Mesothelial cell of epicardium (in vitro differentiated cells): ENCODE results near the gene HDAC4. TPM values are rescaled to one million over a fixed set of nuclear protein-coding genes. Genes with fewer than 3 reads are reported as not detected.
A peak's percentile ranks its signal among the peaks of the same experiment; 100 is the strongest.

Experiments used
- DNase-seq, 2 experiments: peaks; one replicate each; pipeline ENCODE4 v3.0.0; 2021; ENCODE audit warnings: low spot score in 2 of 2; ENCODE audit not compliant: unreplicated experiment in 2 of 2
- H3K27ac Mint-ChIP-seq: 2 replicates; pipeline ENCODE4 v1.8.0; 2021; ENCODE audit warnings: mixed read lengths
- H3K27me3 Mint-ChIP-seq: 2 replicates; pipeline ENCODE4 v1.8.0; 2021; ENCODE audit warnings: low read depth, mixed read lengths
- H3K36me3 Mint-ChIP-seq: 2 replicates; pipeline ENCODE4 v1.8.0; 2021; ENCODE audit warnings: mixed read lengths
- H3K4me1 Mint-ChIP-seq: 2 replicates; pipeline ENCODE4 v1.8.0; 2021; ENCODE audit warnings: mixed read lengths
- H3K4me3 Mint-ChIP-seq: 2 replicates; pipeline ENCODE4 v1.8.0; 2021; ENCODE audit warnings: mild to moderate bottlenecking, moderate library complexity, mixed read lengths
- H3K9me3 Mint-ChIP-seq: 2 replicates; pipeline ENCODE4 v1.8.0; 2021; ENCODE audit warnings: mixed read lengths
- total RNA-seq: library from RNA; stranded (reverse); gene quantifications from 3 replicates; pipeline ENCODE4 v1.2.1, GENCODE V29; 2021
- TF ChIP-seq, protein P1 (sequence below): fragments of 200-600 bp; sonication (generic); IDR thresholded peaks from one replicate; pipeline ENCODE4 v1.5.0; 2021; ENCODE audit warnings: antibody characterized with exemption; ENCODE audit not compliant: unreplicated experiment

The HDAC4 gene
- total RNA-seq, 1 donor from 2014 or later: 59.2 TPM

DNA sequence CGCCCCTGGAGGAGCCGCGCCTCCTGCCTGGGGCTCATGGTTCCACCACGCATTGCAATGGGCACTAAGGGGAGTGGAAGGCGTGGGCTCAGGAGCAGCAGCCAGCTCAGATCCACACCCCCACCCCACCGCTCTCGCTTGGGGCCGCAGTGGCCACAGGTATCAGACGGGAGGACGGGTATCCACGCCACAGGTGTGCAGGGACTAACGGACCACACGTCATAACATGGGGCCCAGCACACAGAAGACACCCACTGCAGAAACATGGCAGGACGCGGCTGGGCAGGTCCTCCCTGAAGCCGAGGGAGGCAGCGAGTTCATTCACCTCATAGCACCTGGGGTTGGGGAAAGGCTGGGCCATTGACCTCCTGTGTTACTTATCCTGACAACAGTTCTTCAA lies 13.0 kb downstream of the HDAC4 start:
- Mint-ChIP-seq H3K36me3 (peaks cover 19% of the 10 kb centered on the region), H3K4me3 (no peak overlapping the region), H3K9me3 (no peaks in the 10 kb centered on the region), H3K4me1 (no peaks in the 10 kb centered on the region), H3K27ac (no peak overlapping the region), H3K27me3 (no peaks in the 10 kb centered on the region)
- DNase-seq: no peak
- TF ChIP-seq, protein P1, sequence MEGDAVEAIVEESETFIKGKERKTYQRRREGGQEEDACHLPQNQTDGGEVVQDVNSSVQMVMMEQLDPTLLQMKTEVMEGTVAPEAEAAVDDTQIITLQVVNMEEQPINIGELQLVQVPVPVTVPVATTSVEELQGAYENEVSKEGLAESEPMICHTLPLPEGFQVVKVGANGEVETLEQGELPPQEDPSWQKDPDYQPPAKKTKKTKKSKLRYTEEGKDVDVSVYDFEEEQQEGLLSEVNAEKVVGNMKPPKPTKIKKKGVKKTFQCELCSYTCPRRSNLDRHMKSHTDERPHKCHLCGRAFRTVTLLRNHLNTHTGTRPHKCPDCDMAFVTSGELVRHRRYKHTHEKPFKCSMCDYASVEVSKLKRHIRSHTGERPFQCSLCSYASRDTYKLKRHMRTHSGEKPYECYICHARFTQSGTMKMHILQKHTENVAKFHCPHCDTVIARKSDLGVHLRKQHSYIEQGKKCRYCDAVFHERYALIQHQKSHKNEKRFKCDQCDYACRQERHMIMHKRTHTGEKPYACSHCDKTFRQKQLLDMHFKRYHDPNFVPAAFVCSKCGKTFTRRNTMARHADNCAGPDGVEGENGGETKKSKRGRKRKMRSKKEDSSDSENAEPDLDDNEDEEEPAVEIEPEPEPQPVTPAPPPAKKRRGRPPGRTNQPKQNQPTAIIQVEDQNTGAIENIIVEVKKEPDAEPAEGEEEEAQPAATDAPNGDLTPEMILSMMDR: no peak

DNA sequence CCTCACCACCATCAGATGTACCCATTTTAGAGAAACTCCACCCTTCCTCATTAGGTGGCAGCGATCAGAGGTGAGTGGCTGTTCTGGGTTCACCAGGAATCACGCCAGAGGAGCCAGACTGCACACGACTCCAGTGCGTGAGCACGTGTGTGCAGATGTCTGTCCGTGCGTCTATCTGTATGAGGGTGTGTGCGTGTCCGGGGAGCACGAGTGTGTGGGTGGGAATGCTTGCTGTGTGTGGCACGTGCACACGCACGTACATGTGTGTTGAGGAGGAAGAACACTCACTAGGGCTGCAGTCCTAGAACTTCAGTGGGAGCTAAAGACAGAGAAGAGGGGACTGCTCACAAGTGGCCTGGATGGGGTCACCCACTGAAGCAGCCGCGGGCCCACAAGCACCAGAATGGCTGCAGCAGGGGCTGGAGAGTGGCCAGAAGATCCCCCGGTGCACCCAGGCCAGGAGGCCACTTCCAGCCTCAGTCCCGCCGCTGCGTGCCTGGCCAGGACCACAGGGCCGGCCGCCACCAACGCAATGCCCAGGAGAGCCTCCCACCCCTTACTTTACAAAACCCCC lies 13.9 kb downstream of the HDAC4 start:
- H3K9me3 Mint-ChIP-seq: no peaks in the 10 kb centered on the region
- no peaks in the 10 kb centered on the region for H3K4me1 Mint-ChIP-seq
- H3K4me3 Mint-ChIP-seq: no peak overlapping the region
- H3K27me3 Mint-ChIP-seq: no peaks in the 10 kb centered on the region
- TF ChIP-seq, protein P1: no peak
- DNase-seq: no peak
- no peak overlapping the region for H3K27ac Mint-ChIP-seq
- peaks cover 19% of the 10 kb centered on the region for H3K36me3 Mint-ChIP-seq

DNA sequence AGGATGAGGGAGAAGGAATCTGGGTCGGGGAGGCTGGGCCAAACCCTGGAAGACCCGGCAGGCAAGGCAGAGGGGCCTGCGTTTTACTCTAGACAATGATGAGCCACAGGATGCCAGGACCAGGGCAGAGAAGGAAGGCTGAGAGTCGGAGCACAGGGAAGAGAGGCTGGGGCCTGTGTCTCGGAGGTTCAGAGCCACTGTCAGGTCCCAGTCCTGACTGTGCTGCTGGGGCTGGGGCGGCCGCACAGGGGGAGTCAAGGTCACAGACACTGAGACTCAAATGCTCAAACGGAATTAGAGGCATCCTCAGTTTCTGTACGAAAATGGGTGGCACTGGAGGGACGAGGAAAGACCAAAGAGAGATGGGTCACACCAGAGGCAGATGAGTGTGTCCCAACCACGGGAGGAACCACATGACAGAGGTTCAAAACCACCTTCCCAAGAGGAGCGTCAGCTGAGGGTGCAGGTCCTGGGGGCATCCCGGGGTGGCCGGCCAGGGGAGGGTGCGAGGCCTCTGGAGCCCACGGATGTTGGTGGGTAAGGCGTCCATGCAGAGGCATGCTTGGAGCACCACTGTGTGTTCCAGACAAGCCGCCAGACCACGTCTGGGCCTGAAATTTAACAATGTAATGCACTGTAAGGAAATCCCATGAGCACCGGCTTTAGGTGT lies 14.7 kb downstream of the HDAC4 start:
- Mint-ChIP-seq H3K27me3 (no peaks in the 10 kb centered on the region), H3K27ac (peak overlapping the region; percentile 1), H3K4me1 (peaks cover 1% of the 10 kb centered on the region), H3K9me3 (no peaks in the 10 kb centered on the region), H3K36me3 (peaks cover 19% of the 10 kb centered on the region), H3K4me3 (no peak overlapping the region)
- no peak for DNase-seq
- TF ChIP-seq, protein P1: no peak

- H3K9me3 Mint-ChIP-seq: no peaks in the 10 kb centered on the region
- H3K27ac Mint-ChIP-seq: no peak overlapping the region
- no peaks in the 10 kb centered on the region for H3K27me3 Mint-ChIP-seq
- TF ChIP-seq, protein P1: no peak
- H3K4me3 Mint-ChIP-seq: no peak overlapping the region
- no peak for DNase-seq
- H3K4me1 Mint-ChIP-seq: peaks cover 4% of the 10 kb centered on the region
- peaks cover 19% of the 10 kb centered on the region for H3K36me3 Mint-ChIP-seq
Measured at GRCh38 chr2:239385096-239386000, 15.5 kb downstream of the HDAC4 start.

GRCh38 chr2:239383759-239384156 lies 17.1 kb downstream of the HDAC4 start:
- Mint-ChIP-seq H3K36me3 (peaks cover 12% of the 10 kb centered on the region), H3K4me1 (peaks cover 4% of the 10 kb centered on the region), H3K27me3 (no peaks in the 10 kb centered on the region), H3K4me3 (no peak overlapping the region), H3K27ac (no peak overlapping the region), H3K9me3 (no peaks in the 10 kb centered on the region)
- TF ChIP-seq, protein P1: no peak
- DNase-seq: no peak
